PC-3 (cell line): ENCODE data around the gene GALNTL6. TPM values are rescaled to one million over a fixed set of nuclear protein-coding genes. Genes with fewer than 3 reads are reported as not detected.
A peak's percentile ranks its signal among the peaks of the same experiment; 100 is the strongest.

Experiments used
- ATAC-seq: fragments of 200-7000 bp; cut with Tn5 transposase; 2 replicates; pipeline ENCODE4 v1.9.1; 2020; ENCODE audit warnings: mild to moderate bottlenecking, moderate library complexity
- BruUV-seq: library from RNA; stranded (reverse); fragments of 400-500 nt; replicated peaks from 2 replicates; lab custom pipeline; 2021; lab: Mats Ljungman, UMichigan
- CTCF ChIA-PET: fragments of 300-600 bp; sonication (Branson Sonifier 250); formaldehyde crosslinking; loops from one replicate; lab custom pipeline; 2022; ENCODE audit warnings: antibody characterized with exemption; lab: Charles Lee
- POLR2A ChIA-PET: fragments of 300-600 bp; sonication (Branson Sonifier 250); formaldehyde crosslinking; loops from one replicate; lab custom pipeline; 2022; ENCODE audit warnings: antibody characterized with exemption; ENCODE audit not compliant: unreplicated experiment; lab: Charles Lee
- DNase-seq: peaks from one replicate; pipeline ENCODE4 v3.0.0-alpha.2; 2015
- H2AFZ ChIP-seq: fragments of 300-600 bp; sonication (generic); 2 replicates; pipeline ENCODE4 v1.6.0; 2016; ENCODE audit warnings: antibody characterized with exemption, low read length
- H3F3A ChIP-seq: fragments of 300-600 bp; sonication (generic); one replicate; pipeline ENCODE4 v1.6.0; 2017; ENCODE audit warnings: antibody characterized with exemption, low read length, control low read depth, mild to moderate bottlenecking; ENCODE audit not compliant: unreplicated experiment
- H3K27ac ChIP-seq: fragments of 300-600 bp; sonication (generic); 2 replicates; pipeline ENCODE4 v1.5.1; 2016; ENCODE audit warnings: mild to moderate bottlenecking, low read length
- H3K27me3 ChIP-seq: fragments of 300-600 bp; sonication (generic); 2 replicates; pipeline ENCODE4 v1.6.1; 2016; ENCODE audit warnings: low read length, mixed read lengths
- H3K36me3 ChIP-seq: fragments of 300-600 bp; sonication (generic); 2 replicates; pipeline ENCODE4 v1.6.1; 2016; ENCODE audit warnings: low read depth, mixed run types, low read length, mixed read lengths
- H3K4me1 ChIP-seq: fragments of 300-600 bp; sonication (generic); 2 replicates; pipeline ENCODE4 v1.5.1; 2016; ENCODE audit warnings: low read length; ENCODE audit not compliant: insufficient read depth
- H3K4me2 ChIP-seq: fragments of 300-600 bp; sonication (generic); 2 replicates; pipeline ENCODE4 v1.6.0; 2016; ENCODE audit warnings: low read length
- H3K4me3 ChIP-seq: fragments of 300-600 bp; sonication (generic); 2 replicates; pipeline ENCODE4 v1.5.1; 2016; ENCODE audit warnings: mild to moderate bottlenecking, low read length, mixed read lengths
- H3K79me2 ChIP-seq: fragments of 300-600 bp; sonication (generic); 2 replicates; pipeline ENCODE4 v1.6.1; 2017; ENCODE audit warnings: low read length, mixed read lengths
- H3K9ac ChIP-seq: fragments of 300-600 bp; sonication (generic); 2 replicates; pipeline ENCODE4 v1.6.0; 2016; ENCODE audit warnings: mild to moderate bottlenecking, low read length
- H3K9me2 ChIP-seq: fragments of 300-600 bp; sonication (generic); replicated peaks from 2 replicates; pipeline ENCODE4 v1.6.1; 2016; ENCODE audit warnings: mixed run types, low read length, mixed read lengths
- H3K9me3 ChIP-seq: fragments of 300-600 bp; sonication (generic); 2 replicates; pipeline ENCODE4 v1.6.1; 2016; ENCODE audit warnings: low read length, mixed read lengths
- H4K20me1 ChIP-seq: fragments of 300-600 bp; sonication (generic); 2 replicates; pipeline ENCODE4 v1.6.1; 2016; ENCODE audit warnings: low read length, mixed read lengths
- EZH2 ChIP-seq: fragments of 300-600 bp; sonication (generic); IDR thresholded peaks from one replicate; pipeline ENCODE4 v1.6.1; 2017; ENCODE audit warnings: antibody characterized with exemption, mild to moderate bottlenecking, low read length; ENCODE audit not compliant: unreplicated experiment
- EZH2phosphoT487 ChIP-seq: fragments of 300-600 bp; sonication (generic); IDR thresholded peaks from 2 replicates; pipeline ENCODE4 v1.6.1; 2018; ENCODE audit warnings: mild to moderate bottlenecking, antibody characterized with exemption, low read length, borderline replicate concordance
- intact Hi-C: fragments of 100-400 bp; cut with micrococcal nuclease; formaldehyde crosslinking; loops from 2 replicates; pipeline ENCODE4 v1.9.0; 2023
- total RNA-seq: library from RNA; depleted of rRNA; stranded (reverse); fragments of >200 nt; gene quantifications from 2 replicates; pipeline ENCODE4 v1.2.3, GENCODE V29; 2014
- TF ChIP-seq, protein P1 (sequence below): fragments of 300-600 bp; sonication (generic); conservative IDR thresholded peaks from 2 replicates; pipeline ENCODE4 v1.5.1; 2017; ENCODE audit warnings: antibody characterized with exemption, low read depth, mild to moderate bottlenecking, low read length

GALNTL6 gene
- total RNA-seq, 1 experiment from 2014 or later = not detected

GRCh38 chr4:173056271-173056670 lies 1243.1 kb downstream of the GALNTL6 start:
- CTCF ChIA-PET = no interaction called here

DNA sequence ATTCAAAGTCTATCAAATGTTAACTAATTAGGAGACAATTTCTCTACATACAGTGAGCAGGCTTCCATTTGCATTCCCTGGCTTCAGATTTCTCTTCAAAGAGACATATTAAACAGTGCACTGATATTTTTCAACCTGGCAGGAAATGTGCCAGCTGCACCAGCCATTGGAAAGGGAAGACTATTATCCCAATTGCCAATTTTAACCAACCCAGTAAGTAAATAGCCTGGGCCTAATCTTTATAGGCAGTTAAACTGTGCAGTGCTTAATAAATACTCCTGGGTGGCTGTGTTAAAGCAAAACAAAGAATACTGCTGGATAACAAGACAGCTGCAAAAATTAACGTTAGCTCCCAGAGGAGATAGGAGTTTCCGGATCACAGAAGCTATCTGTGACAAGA lies 1243.5 kb downstream of the GALNTL6 start:
- TF ChIP-seq EZH2phosphoT487 (no peak), EZH2 (no peak)
- TF ChIP-seq, protein P1, sequence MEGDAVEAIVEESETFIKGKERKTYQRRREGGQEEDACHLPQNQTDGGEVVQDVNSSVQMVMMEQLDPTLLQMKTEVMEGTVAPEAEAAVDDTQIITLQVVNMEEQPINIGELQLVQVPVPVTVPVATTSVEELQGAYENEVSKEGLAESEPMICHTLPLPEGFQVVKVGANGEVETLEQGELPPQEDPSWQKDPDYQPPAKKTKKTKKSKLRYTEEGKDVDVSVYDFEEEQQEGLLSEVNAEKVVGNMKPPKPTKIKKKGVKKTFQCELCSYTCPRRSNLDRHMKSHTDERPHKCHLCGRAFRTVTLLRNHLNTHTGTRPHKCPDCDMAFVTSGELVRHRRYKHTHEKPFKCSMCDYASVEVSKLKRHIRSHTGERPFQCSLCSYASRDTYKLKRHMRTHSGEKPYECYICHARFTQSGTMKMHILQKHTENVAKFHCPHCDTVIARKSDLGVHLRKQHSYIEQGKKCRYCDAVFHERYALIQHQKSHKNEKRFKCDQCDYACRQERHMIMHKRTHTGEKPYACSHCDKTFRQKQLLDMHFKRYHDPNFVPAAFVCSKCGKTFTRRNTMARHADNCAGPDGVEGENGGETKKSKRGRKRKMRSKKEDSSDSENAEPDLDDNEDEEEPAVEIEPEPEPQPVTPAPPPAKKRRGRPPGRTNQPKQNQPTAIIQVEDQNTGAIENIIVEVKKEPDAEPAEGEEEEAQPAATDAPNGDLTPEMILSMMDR = no peak
- ChIA-PET CTCF (no interaction called here), POLR2A (no interaction called here)
- no TSS peak for BruUV-seq
- H3K4me1 ChIP-seq = peaks cover 13% of the 10 kb centered on the region
- H3K36me3 ChIP-seq = no peaks in the 10 kb centered on the region
- intact Hi-C loops = loop anchor here (1.0 kb wide), 1 partner anchor 17 kb away; no protein-coding TSS in a partner anchor
- H3F3A ChIP-seq = no peaks in the 10 kb centered on the region
- H3K4me2 ChIP-seq = no peak overlapping the region; the same call in 1 of the 2 replicates
- ATAC-seq = peak; percentile 48
- no peak overlapping the region for H3K9ac ChIP-seq
- DNase-seq = no peak
- no peaks in the 10 kb centered on the region for H3K27me3 ChIP-seq
- no peaks in the 10 kb centered on the region for H3K9me3 ChIP-seq
- H4K20me1 ChIP-seq = no peaks in the 10 kb centered on the region
- H3K4me3 ChIP-seq = no peak overlapping the region
- no peak overlapping the region for H2AFZ ChIP-seq
- H3K9me2 ChIP-seq = no peaks in the 10 kb centered on the region
- no peak overlapping the region for H3K27ac ChIP-seq
- H3K79me2 ChIP-seq = no peaks in the 10 kb centered on the region

More at GRCh38 chr4:173056271-173056670, 1243.1 kb downstream of the GALNTL6 start:
- Histone ChIP-seq H3K27ac (no peak overlapping the region), H3K9me3 (no peaks in the 10 kb centered on the region), H2AFZ (no peak overlapping the region), H3F3A (no peaks in the 10 kb centered on the region), H3K79me2 (no peaks in the 10 kb centered on the region), H4K20me1 (no peaks in the 10 kb centered on the region), H3K27me3 (no peaks in the 10 kb centered on the region), H3K4me2 (no peak overlapping the region), H3K4me1 (peaks cover 13% of the 10 kb centered on the region), H3K9ac (no peak overlapping the region), H3K9me2 (no peaks in the 10 kb centered on the region), H3K36me3 (no peaks in the 10 kb centered on the region), H3K4me3 (no peak overlapping the region)
- ATAC-seq (no peak), DNase-seq (no peak)
- BruUV-seq = no TSS peak
- intact Hi-C loops = no loop called here
- POLR2A ChIA-PET = no interaction called here
- TF ChIP-seq, protein P1 = no peak
- TF ChIP-seq EZH2phosphoT487 (no peak), EZH2 (no peak)

DNA sequence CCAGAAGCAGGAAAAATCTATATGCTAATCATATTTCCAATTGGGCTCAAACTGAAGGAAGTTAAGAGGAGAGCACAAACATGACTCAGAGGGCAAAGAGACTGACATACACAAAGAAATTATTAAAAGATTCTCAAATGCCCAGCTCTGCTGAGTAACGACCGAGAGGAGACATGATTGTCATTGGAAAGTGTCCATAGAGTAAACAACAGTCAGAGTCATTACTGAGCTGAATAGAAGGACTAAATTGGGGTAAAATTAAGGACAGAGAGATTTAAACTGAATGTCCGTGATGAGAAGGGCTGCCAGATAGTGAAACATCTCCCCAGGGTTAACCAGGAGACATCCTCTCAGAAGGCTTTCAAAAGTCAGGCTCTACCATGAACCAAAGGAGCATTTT lies 1244.2 kb downstream of the GALNTL6 start:
- Histone ChIP-seq H3K9me3 (no peaks in the 10 kb centered on the region), H4K20me1 (no peaks in the 10 kb centered on the region), H3K9me2 (no peaks in the 10 kb centered on the region), H3K4me1 (peaks cover 13% of the 10 kb centered on the region), H3F3A (no peaks in the 10 kb centered on the region), H3K79me2 (no peaks in the 10 kb centered on the region), H3K27ac (peak overlapping the region; percentile 40), H3K36me3 (no peaks in the 10 kb centered on the region), H2AFZ (0 out of 2 replicates have a peak overlapping the region, but pooled peaks have one; percentile 3), H3K4me3 (peak overlapping the region; percentile 22; the same call in 1 of the 2 replicates), H3K27me3 (no peaks in the 10 kb centered on the region), H3K4me2 (peak overlapping the region; percentile 30), H3K9ac (no peak overlapping the region)
- no peak for TF ChIP-seq EZH2
- TF ChIP-seq, protein P1 = no peak
- no peak for TF ChIP-seq EZH2phosphoT487
- peak; percentile 81 for ATAC-seq
- no TSS peak for BruUV-seq
- ChIA-PET POLR2A (no interaction called here), CTCF (interaction anchor here (0.6 kb wide), 1 partner anchor 111 kb away, joined by 5 read pairs; the partner anchor contains the start of gene GALNT7)
- intact Hi-C loops = loop anchor here (1.0 kb wide), 1 partner anchor 18 kb away; no protein-coding TSS in a partner anchor
- DNase-seq = peak; percentile 37
